GM10248 (cell line): ENCODE measurements around the gene CLK4.

Experiments used
- CTCF ChIA-PET: fragments of 300-600 bp; sonication (Branson Sonifier 250); formaldehyde crosslinking; extraction: SDS; loops from one replicate; lab custom pipeline; 2021; ENCODE audit warnings: antibody characterized with exemption; lab: Yijun Ruan, JAX
- POLR2A ChIA-PET: fragments of 350-650 bp; sonication (Branson Sonifier 250); formaldehyde crosslinking; extraction: SDS; loops from one replicate; lab custom pipeline; 2020; ENCODE audit warnings: antibody characterized with exemption; lab: Yijun Ruan, JAX
- DNase-seq: peaks from one replicate; pipeline ENCODE4 v3.0.0; 2012; ENCODE audit errors: extremely low spot score
- CTCF ChIP-seq: IDR thresholded peaks from 2 replicates; pipeline ENCODE4 v1.5.1; 2012; ENCODE audit warnings: mild to moderate bottlenecking, low read depth; ENCODE audit errors: extremely low read depth, missing control alignments, control extremely low read depth

Gene CLK4

DNA sequence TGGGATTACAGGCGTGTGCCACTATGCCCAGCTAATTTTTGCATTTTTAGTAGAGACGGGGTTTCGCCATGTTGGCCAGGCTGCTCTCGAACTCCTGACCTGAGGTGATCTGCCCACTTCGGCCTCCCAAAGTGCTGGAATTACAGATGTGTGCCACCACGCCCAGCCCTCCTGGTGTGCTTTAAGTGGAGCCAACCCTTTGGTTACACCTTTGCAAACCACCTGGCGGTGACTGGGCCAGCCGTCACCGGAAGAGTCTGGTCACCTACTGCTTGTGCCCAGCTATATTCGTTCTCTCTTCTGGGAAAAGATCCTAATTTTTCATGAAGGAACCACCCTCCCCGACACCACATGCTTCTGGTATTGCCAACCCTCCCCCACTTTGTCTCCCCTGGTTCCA, 72.5 kb downstream of the CLK4 start:
- no peak for DNase-seq
- ChIA-PET CTCF (interaction anchor here (1.7 to 3.5 kb wide), 2 partner anchors 271 to 275 kb away, joined by 4 to 41 read pairs; no protein-coding TSS in a partner anchor), POLR2A (no interaction called here)
- TF ChIP-seq CTCF = no peak

DNA sequence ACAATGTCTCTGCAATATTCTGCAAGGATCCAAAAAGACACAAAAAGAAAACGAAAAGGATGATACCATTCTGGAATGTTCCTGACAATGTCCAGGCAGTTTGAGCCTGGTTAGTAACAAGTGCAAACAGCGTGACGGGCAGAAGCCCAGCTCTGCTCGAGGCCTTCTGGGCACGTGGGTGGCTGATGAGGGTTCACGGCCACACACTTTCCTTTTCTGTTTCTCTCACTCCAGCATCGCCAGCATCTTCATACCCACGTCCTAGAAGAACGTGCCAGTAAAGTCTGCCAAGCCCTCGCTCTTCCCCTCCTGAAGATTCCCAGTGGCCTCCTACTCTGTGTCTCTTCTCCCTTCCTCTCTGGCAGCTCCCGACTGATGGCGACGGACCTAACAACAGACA, 73.3 kb downstream of the CLK4 start:
- DNase-seq = no peak
- no peak for TF ChIP-seq CTCF
- ChIA-PET POLR2A (no interaction called here), CTCF (interaction anchor here (1.6 to 3.5 kb wide), 3 partner anchors 93 to 274 kb away, joined by 4 to 41 read pairs (median 4); no protein-coding TSS in a partner anchor)
